ENCODE measurements around the gene ADAMTS4. TPM values are rescaled to one million over a fixed set of nuclear protein-coding genes. Genes with fewer than 3 reads are reported as not detected.

Gene ADAMTS4
- total and polyA plus RNA-seq, 9 of the 15 experiments (the other 6 are each of a cell fraction or from before 2014, with no cell fraction given): 0.07 to 3.7 (median 0.41) TPM

- TF ChIP-seq ZBTB11 (CRISPR knock-in tag; IDR thresholded peaks at IDR 0.05): peak in 2 of 3 experiments; percentile 53 to 81; a peak in 2 of 6 replicates
- 0 out of 3 replicates have a peak, but pooled peaks of 1 of the 2 experiments have one; percentile 9 for TF ChIP-seq CBX3 (IDR thresholded peaks at IDR 0.05; ENCODE audit: borderline replicate concordance in 1 of 2, low read length in 2 of 2)
- TF ChIP-seq ZNF263 (CRISPR knock-in tag; IDR thresholded peaks at IDR 0.05; ENCODE audit: borderline replicate concordance): no peak
- TF ChIP-seq XRCC5 (IDR thresholded peaks at IDR 0.05; ENCODE audit: low read depth, low read length): peak; percentile 83; the same call in 1 of the 2 replicates
- 0 out of 2 replicates have a peak, but pooled peaks have one; percentile 24 for TF ChIP-seq ZBTB9 (CRISPR knock-in tag; IDR thresholded peaks at IDR 0.05)
- peak in 1 of 2 experiments; percentile 49; a peak in 1 of 4 replicates for TF ChIP-seq RCOR1 (IDR thresholded peaks at IDR 0.05; ENCODE audit: borderline replicate concordance in 1 of 2, low read depth in 2 of 2, low read length in 2 of 2)
- TF ChIP-seq KLF16 (IDR thresholded peaks at IDR 0.05): 0 out of 2 replicates have a peak, but pooled peaks have one; percentile 30
- no peak for TF ChIP-seq RBM15 (IDR thresholded peaks at IDR 0.05; ENCODE audit: insufficient read depth, low read length)
- peak; percentile 60; the same call in 1 of the 2 replicates for TF ChIP-seq TFAP4 (CRISPR knock-in tag; IDR thresholded peaks at IDR 0.05; ENCODE audit: borderline replicate concordance)
- peak; percentile 32 to 82; a peak in 2 of 4 replicates for TF ChIP-seq MAZ (CRISPR knock-in tag; conservative IDR thresholded peaks at IDR 0.05 in 1 of 2, IDR thresholded peaks at IDR 0.05 in 1 of 2)
- 0 out of 2 replicates have a peak, but pooled peaks have one; percentile 22 for TF ChIP-seq ZNF592 (IDR thresholded peaks at IDR 0.05)
- TF ChIP-seq ETV1 (tag; conservative IDR thresholded peaks at IDR 0.05; ENCODE audit: low read depth): peak; percentile 57
- peak; percentile 34; the same call in 1 of the 2 replicates for TF ChIP-seq ELF1 (tag; IDR thresholded peaks at IDR 0.05)
- peak; percentile 37; the same call in 1 of the 2 replicates for TF ChIP-seq SPI1 (IDR thresholded peaks at IDR 0.05; ENCODE audit: borderline replicate concordance, low read depth, low read length)
- TF ChIP-seq NEUROD1 (IDR thresholded peaks at IDR 0.05; ENCODE audit: borderline replicate concordance, low read depth, low read length, partially characterized antibody): peak; percentile 42
These were observed 11.0 kb upstream of the ADAMTS4 start (continued) for GRCh38 chr1:161209790-161210409.
